ENCODE data around the gene ZKSCAN4.

GRCh38 chr6:28250747-28251146 is 1.3 kb downstream of the ZKSCAN4 start:
- TF ChIP-seq PHF8 (conservative IDR thresholded peaks at IDR 0.05; ENCODE audit: low read depth, low read length) (no peak), TCF12 (IDR thresholded peaks at IDR 0.05; ENCODE audit: low read depth, low read length) (no peak), GABPA (IDR thresholded peaks at IDR 0.05; ENCODE audit: borderline replicate concordance, insufficient read depth, low read length) (no peak), ASH2L (IDR thresholded peaks at IDR 0.05; ENCODE audit: low read length) (no peak), EP300 (IDR thresholded peaks at IDR 0.05; ENCODE audit: borderline replicate concordance in 1 of 2, low read depth in 2 of 2, low read length in 2 of 2) (no peak)
